Endodermal cell (in vitro differentiated cells): ENCODE measurements around the gene SIK2. TPM values are rescaled to one million over a fixed set of nuclear protein-coding genes. Genes with fewer than 3 reads are reported as not detected.

Experiments
- DNase-seq: peaks from one replicate; pipeline ENCODE4 v3.0.0-alpha.2; 2017
- H3K27ac ChIP-seq: 2 replicates; pipeline ENCODE4 v1.5.1; 2013; ENCODE audit warnings: mild to moderate bottlenecking, low read depth, low read length, moderate library complexity
- H3K27me3 ChIP-seq: 2 replicates; pipeline ENCODE4 v1.6.1; 2013; ENCODE audit warnings: mild to moderate bottlenecking, low read length, moderate library complexity; ENCODE audit not compliant: insufficient read depth, control insufficient read depth, poor library complexity, severe bottlenecking
- H3K36me3 ChIP-seq: 2 replicates; pipeline ENCODE4 v1.7.0; 2013; ENCODE audit warnings: mild to moderate bottlenecking, low read length, moderate library complexity; ENCODE audit not compliant: control insufficient read depth, insufficient read depth
- H3K4me1 ChIP-seq: one replicate; pipeline ENCODE4 v1.7.0; 2013; ENCODE audit warnings: low read length; ENCODE audit not compliant: control insufficient read depth, insufficient read depth
- H3K4me3 ChIP-seq: 2 replicates; pipeline ENCODE4 v1.5.1; 2013; ENCODE audit warnings: mild to moderate bottlenecking, low read length, moderate library complexity
- H3K9ac ChIP-seq: 2 replicates; pipeline ENCODE4 v1.6.1; 2013; ENCODE audit warnings: mild to moderate bottlenecking, low read length, moderate library complexity; ENCODE audit not compliant: poor library complexity, severe bottlenecking; ENCODE audit errors: extremely low read depth
- H3K9me3 ChIP-seq: 2 replicates; pipeline ENCODE4 v1.6.1; 2013; ENCODE audit warnings: mild to moderate bottlenecking, low read length, moderate library complexity; ENCODE audit not compliant: control insufficient read depth
- H3K27ac Mint-ChIP-seq: 2 replicates; pipeline ENCODE4 v1.8.0; 2020; ENCODE audit warnings: mixed read lengths
- H3K27me3 Mint-ChIP-seq: 2 replicates; pipeline ENCODE4 v1.8.0; 2021; ENCODE audit warnings: mild to moderate bottlenecking, mixed read lengths; ENCODE audit not compliant: insufficient read depth
- H3K36me3 Mint-ChIP-seq: 2 replicates; pipeline ENCODE4 v1.8.0; 2020; ENCODE audit warnings: low read depth, mixed read lengths
- H3K4me1 Mint-ChIP-seq: 2 replicates; pipeline ENCODE4 v1.8.0; 2020; ENCODE audit warnings: mixed read lengths
- H3K4me3 Mint-ChIP-seq: 2 replicates; pipeline ENCODE4 v1.8.0; 2020; ENCODE audit warnings: mild to moderate bottlenecking, moderate library complexity, mixed read lengths
- H3K9me3 Mint-ChIP-seq: 2 replicates; pipeline ENCODE4 v1.8.0; 2020; ENCODE audit warnings: mild to moderate bottlenecking, mixed read lengths
- CTCF ChIP-seq: fragments of 200-600 bp; sonication (generic); conservative IDR thresholded peaks from 2 replicates; pipeline ENCODE4 v1.5.0; 2021; ENCODE audit warnings: antibody characterized with exemption, mild to moderate bottlenecking
- WGBS, 2 experiments: methylation state at CpG; one replicate each; pipeline versions ENCODE4 v1.1.5 to v1.1.7; 2013; ENCODE audit warnings: missing lambda C conversion rate in 2 of 2, mixed read lengths in 1 of 2; ENCODE audit not compliant: insufficient coverage in 1 of 2, insufficient read length in 1 of 2; 5-methylcytosine and 5-hydroxymethylcytosine counted together
- total RNA-seq, 2 donors: library from RNA; stranded (reverse); fragmentation: NEBNext Ultra II Directional in 1 of 2; extraction: Animal tissue kit (Norgen Biotek cat#: 25700) in 1 of 2; gene quantifications; 2 replicates in 1 of 2; 3 replicates in 1 of 2; pipeline ENCODE4 v1.2.1, GENCODE V29; 2021

SIK2 gene
- total RNA-seq, 2 donors from 2014 or later, result 13.2 to 13.4 TPM

- Histone ChIP-seq H3K9me3 (no peaks in the 10 kb centered on the region), H3K27ac (no peak overlapping the region), H3K4me1 (no peaks in the 10 kb centered on the region), H3K27me3 (no peaks in the 10 kb centered on the region), H3K9ac (no peak overlapping the region), H3K36me3 (no peaks in the 10 kb centered on the region), H3K4me3 (no peak overlapping the region)
- Mint-ChIP-seq H3K4me1 (peaks cover 11% of the 10 kb centered on the region), H3K36me3 (no peaks in the 10 kb centered on the region), H3K4me3 (no peak overlapping the region), H3K27ac (no peak overlapping the region), H3K27me3 (no peaks in the 10 kb centered on the region), H3K9me3 (no peaks in the 10 kb centered on the region)
- no peak for TF ChIP-seq CTCF
- 91% methylated on average over 1 of the region's 1 CpG; no CpG with 5 or more reads in 1 of the 2 experiments for WGBS, 2 experiments
- DNase-seq, result no peak
Observed at GRCh38 chr11:111697933-111698371, 95.7 kb downstream of the SIK2 start.

- no peak for TF ChIP-seq CTCF
- DNase-seq, result no peak
- peaks cover 8% of the 10 kb centered on the region for H3K36me3 Mint-ChIP-seq
- no peaks in the 10 kb centered on the region for H3K27me3 Mint-ChIP-seq
- no peak overlapping the region for H3K9ac ChIP-seq
- H3K27ac ChIP-seq, result no peak overlapping the region
- H3K9me3 Mint-ChIP-seq, result no peaks in the 10 kb centered on the region
- H3K9me3 ChIP-seq, result no peaks in the 10 kb centered on the region
- H3K4me1 ChIP-seq, result no peaks in the 10 kb centered on the region
- no peak overlapping the region for H3K4me3 ChIP-seq
- H3K4me3 Mint-ChIP-seq, result no peak overlapping the region
- no peak overlapping the region for H3K27ac Mint-ChIP-seq
- H3K36me3 ChIP-seq, result peaks cover under 1% of the 10 kb centered on the region
- WGBS, 2 experiments, result 87 to 100% methylated on average over 1 to 2 of the region's 3 CpGs
- H3K27me3 ChIP-seq, result no peaks in the 10 kb centered on the region
- peaks cover 6% of the 10 kb centered on the region for H3K4me1 Mint-ChIP-seq
Observed at GRCh38 chr11:111698852-111699559, 96.8 kb downstream of the SIK2 start.

- Histone ChIP-seq H3K27ac (no peak overlapping the region), H3K9ac (no peak overlapping the region), H3K4me3 (no peak overlapping the region), H3K9me3 (no peaks in the 10 kb centered on the region), H3K27me3 (no peaks in the 10 kb centered on the region), H3K36me3 (peaks cover 7% of the 10 kb centered on the region), H3K4me1 (no peaks in the 10 kb centered on the region)
- Mint-ChIP-seq H3K4me1 (peaks cover 6% of the 10 kb centered on the region), H3K36me3 (peaks cover 9% of the 10 kb centered on the region), H3K27me3 (no peaks in the 10 kb centered on the region), H3K9me3 (no peaks in the 10 kb centered on the region), H3K4me3 (no peak overlapping the region), H3K27ac (no peak overlapping the region)
- no peak for DNase-seq
- WGBS, 2 experiments, result 83 to 86% methylated on average over 1 of the region's 1 CpG
- TF ChIP-seq CTCF, result no peak
Observed at GRCh38 chr11:111699579-111700156, 97.4 kb downstream of the SIK2 start.
